ENCODE data around the gene MTR.
A peak's percentile ranks its signal among the peaks of the same experiment; 100 is the strongest.

Gene MTR

GRCh38 chr1:236864211-236864610 is 69.1 kb downstream of the MTR start:
- no peak for DNase-seq (ENCODE audit: low read depth)

DNA sequence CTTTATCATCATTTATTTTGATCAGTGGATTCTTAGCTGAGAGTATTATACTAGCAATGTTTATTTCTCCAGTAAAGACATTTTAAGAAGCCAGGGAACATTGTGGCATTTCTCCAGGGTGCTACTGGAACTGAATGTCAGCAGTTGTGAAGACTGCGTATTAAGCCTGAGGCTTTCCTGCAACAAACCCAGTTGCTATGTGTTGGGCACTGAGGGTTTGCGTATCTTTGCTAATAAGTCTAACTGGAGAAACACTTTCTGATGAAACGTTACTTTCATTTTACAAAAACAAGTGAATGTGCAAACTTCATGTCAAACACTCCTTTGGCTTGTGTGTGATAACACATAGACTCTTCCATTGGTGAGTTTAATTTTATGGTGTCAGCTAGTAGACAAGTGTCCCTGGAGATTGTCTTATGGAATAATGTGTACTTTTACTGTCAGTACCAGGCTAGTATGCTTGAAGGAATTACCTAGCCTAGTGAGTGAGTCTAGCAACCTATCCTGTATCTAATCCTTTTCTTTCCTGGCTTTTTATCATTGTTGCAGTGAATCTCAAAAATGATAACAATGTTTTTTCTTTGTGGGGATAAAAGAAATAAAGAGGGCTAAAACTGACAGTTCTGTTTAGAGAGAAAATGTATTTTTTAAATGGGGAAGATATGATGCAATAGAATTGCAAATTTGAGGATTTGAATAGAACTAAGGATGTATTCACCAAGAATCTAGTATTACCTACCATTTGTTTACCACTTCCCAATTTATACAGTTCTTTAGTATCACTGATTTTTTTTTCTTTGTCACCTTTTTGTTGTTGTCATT is 70.1 kb downstream of the MTR start:
- no peak for DNase-seq (ENCODE audit: low read depth)

- DNase-seq (ENCODE audit: low read depth): no peak
These were observed 70.7 kb downstream of the MTR start for GRCh38 chr1:236865818-236866155.

DNA sequence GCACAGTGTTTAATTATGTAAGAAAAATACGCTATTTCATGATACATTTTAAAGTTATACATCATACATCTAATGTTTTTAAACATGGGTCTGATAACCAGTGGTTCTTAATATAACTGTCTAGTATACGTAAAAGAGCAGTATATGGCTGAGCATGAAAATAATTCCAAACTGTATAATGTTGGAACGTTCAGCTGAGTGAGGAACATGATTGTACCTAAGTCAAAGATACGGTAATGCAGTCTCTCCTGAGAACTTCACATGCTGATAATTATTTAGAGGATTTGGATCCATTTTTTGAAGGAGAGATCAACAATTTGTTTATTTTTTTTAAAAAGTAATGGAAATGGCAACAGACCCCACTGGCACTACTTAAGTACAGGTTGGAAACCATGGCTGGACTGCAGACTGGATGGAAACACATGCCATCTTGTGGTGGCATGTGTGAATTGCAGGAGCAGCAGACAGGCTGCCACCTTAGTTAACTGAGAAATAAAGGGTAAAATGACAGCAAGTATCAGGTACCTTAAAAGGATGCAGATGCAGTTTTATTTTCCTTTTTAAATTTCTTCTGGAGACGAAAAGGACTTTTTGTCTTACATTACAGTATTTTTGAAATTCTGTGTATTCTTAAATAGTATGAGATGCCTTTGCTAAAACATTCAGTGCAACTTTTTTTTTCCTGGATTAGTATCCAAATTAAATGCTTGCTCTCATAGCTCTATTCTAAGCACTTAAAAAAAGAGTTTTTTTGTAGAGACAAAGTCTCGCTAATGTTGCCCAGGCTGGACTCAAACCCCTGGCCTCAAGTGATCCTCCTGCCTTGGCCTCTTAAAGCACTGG is 73.8 kb downstream of the MTR start:
- peak; percentile 14 for DNase-seq (ENCODE audit: low read depth)

DNA sequence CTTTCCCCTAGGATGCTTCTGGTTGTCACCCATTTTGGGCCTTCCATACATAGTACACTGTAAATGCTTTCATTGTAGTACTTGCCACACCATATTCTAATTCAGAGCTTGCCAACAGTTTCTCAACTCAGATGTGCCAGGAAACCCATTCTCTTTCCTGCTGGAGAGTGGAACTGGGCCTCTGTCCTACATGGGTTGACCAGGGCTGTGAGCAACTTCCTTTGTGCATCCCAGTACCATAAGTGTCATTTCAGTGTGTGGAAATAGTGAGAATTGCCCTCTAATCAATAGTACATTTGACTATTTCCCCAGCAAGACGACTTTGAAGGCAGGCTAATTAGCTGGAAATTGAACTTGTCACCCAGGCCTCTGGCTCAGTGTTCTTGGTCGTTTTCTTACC is 74.8 kb downstream of the MTR start:
- no peak for DNase-seq (ENCODE audit: low read depth)

DNA sequence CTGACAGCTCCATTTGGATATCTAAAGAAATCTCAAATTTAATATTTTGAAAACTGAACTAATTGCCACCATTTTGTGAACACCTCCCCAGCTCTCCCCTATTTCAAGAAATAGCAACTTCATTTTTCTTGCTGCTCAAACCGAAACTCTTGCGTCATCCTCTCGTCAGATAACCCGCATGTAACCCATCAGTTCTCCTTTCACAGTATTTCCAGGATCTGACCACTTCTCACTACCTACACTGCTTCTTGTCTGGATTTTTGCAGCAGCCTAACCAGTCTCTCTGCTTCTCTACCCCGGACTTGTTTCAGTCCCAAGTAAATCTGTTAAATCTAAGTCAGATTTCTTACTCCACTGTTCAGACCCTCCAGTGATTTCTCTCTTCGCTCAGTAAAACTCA is 75.6 kb downstream of the MTR start:
- DNase-seq (ENCODE audit: low read depth): no peak

DNA sequence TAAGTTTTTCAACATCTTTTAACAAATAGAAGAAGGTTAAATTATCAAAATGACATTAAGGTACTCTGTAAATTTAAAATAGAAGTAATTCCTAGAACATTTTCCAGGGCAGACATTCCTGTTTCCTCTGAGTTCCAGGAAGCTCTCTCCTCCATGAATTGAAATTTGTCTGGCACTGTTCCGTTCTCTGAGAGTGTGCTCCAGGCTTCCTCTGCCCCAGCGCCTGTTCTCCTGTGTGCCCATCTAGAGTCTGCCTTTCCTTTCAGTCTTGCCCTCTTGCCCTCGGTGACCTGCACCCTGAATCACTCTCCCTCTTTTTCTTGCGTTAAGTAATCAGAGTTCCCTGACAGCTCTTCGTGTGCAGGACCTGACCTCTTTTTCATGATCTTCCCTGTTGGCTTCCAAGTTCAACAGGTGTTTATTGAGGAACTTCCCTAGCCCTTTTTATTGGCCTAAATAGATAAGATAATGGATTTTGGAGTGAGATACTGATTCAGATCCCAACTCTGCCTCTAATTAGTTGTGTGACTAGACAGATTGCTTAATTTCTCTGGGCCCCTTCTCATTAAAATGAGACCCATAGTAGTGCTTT is 77.1 kb downstream of the MTR start:
- DNase-seq (ENCODE audit: low read depth): no peak

DNA sequence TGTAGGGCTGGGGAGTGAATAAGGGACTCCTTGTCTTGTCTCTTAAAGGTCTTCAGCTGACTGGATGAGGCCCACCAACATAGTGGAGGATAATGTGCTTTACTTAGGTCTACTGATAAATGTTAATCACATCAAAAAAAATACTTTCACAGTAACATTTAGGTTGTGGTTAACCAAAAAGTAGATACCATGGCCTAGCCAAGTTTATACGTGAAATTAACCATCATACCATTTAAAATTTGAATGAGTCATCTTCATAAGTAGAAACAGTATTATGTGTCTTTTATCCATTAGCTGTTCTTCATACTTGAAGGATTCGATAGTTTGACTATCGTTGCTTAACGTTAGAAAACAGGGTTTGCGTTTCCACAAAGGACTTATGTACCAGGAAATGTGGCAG is 80.9 kb downstream of the MTR start:
- DNase-seq (ENCODE audit: low read depth): no peak

- DNase-seq (ENCODE audit: low read depth): no peak
These were observed 82.6 kb downstream of the MTR start for GRCh38 chr1:236877661-236878060.

GRCh38 chr1:236880209-236880608 is 85.1 kb downstream of the MTR start:
- DNase-seq (ENCODE audit: low read depth): no peak

- DNase-seq (ENCODE audit: low read depth): no peak
These were observed 87.6 kb downstream of the MTR start for GRCh38 chr1:236882678-236883077.

DNA sequence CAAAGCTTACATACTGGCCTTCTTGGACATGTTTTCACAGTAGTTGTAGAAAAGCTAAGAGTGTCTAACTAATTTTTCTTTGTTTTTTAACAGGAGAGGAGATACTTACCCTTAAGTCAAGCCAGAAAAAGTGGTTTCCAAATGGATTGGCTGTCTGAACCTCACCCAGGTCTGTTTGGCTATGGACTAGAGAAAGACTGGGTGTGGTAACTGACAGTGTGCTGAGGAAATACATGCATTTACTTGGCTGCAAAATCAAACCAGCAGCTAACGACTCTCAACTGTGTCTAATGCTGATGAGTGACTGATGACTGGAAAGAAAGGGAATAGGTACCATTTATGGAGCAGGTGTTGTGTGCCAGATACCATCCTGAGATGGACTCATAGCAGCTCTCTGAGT is 91.1 kb downstream of the MTR start:
- DNase-seq (ENCODE audit: low read depth): no peak

DNA sequence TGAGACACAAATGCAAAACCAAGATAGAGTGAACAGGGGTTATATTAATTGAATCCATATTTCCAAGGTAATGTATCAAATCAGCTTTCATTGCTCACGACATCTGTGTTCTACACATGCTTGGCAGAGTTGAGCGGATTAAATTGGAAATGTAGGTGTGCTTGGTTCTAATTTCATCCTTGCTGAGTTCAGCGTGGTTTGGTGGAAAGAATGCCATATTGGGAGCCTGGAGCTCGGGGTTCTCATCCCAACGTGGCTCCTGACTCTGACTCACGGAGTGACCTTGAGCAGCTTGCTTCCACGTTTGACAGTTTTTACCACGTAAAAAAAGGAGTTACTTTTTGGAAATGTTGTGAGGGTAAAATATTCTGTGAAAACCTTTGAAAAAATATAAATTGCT is 92.0 kb downstream of the MTR start:
- no peak for DNase-seq (ENCODE audit: low read depth)

DNA sequence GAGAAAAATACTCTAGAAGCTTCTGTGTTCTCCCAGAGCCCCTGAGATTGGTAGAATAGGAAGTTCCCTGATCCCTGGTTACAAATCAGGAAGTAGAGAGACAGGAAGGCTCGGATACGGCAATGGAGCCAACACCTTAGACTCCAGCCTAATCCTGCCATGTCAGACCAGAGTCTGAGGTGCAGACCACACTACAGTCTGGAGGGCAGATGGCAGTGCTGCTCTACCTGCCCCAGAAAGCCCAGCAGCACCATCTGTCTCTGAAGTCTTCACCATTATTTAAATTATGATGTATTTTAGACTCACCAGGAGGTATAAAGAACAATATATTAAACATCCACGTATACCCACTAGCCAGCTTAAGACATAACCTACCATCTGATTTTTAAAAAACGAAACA is 93.0 kb downstream of the MTR start:
- no peak for DNase-seq (ENCODE audit: low read depth)

GRCh38 chr1:236888903-236889302 is 93.8 kb downstream of the MTR start:
- no peak for DNase-seq (ENCODE audit: low read depth)

DNA sequence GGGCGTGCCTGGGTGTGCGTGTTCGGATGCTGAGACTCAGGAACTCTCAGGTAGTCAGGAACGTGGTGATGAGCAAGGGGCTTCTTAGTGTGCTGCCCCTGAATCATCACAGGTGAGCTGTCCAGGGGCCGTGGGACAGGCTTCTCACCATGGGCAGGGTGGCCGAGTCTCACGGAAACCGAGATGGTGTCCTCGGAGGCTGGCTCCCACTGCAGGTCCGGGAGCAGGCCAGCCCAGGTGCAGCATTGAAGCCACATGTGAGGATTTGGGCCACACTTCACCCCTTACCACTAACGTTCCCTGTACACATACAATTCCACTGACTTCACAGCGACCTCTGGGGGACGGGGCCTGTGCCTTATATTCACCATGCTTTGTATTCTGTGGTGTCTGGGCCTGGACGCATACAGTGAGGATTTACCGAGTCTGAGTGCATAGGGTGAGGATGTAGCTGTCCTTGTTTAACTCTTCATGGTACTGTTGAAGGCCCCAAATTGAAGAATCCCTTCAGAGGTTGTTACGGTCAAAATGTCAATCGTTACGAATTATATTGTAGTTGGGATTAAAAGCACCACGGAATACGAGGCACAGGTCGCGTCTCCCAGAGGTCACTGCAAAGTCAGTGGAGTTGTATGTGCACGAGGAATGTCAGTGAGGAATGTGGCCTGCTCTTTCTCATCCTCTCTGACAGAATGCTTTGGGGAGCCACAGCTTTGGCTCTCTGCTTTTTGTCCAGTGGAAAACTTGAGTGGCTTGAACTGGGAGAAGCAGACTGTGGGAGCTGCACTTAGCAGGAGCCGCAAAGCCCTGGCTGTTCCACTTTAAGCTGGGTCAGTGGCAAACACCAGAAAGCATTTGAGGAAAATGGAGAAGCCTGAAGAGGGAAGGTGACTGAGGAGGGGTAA is 95.3 kb downstream of the MTR start:
- no peak for DNase-seq (ENCODE audit: low read depth)

DNA sequence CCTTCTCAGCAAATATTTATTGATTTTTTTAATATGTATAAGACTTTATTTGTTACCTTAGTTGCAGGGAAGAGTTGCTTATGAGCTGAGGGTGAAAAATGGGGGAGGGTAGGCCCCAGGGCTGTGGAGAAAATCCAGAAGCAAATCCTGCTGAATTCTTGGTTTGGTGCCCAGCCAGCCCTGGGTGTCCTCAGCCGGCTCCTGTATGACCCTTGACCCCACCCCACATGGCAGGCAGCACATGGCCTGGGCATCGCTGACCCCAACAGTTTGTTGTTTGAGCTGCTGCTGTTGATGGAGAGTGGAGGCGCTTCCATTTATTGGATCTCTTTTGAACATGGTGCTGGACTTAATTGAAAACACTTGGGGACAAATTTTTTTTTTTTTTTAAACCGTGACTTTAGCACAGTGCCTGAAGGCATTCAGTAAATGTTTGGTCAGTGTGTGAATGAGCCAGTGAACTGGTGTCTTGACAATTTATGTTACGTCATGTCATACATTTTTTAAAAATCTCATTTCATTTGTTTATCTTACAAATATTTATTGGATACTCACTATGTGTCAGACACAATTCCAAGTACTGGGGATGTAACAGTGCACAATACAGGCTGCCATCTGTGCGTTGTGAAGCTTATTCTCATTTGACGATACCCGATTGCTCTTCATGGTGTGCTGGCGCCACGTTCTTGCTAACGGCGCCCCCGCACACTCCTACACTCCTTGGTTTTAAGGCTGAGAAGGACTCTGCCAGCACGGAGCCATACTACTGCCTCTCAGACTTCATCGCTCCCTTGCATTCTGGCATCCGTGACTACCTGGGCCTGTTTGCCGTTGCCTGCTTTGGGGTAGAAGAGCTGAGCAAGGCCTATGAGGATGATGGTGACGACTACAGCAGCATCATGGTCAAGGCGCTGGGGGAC is 98.8 kb downstream of the MTR start:
- no peak for DNase-seq (ENCODE audit: low read depth)

DNA sequence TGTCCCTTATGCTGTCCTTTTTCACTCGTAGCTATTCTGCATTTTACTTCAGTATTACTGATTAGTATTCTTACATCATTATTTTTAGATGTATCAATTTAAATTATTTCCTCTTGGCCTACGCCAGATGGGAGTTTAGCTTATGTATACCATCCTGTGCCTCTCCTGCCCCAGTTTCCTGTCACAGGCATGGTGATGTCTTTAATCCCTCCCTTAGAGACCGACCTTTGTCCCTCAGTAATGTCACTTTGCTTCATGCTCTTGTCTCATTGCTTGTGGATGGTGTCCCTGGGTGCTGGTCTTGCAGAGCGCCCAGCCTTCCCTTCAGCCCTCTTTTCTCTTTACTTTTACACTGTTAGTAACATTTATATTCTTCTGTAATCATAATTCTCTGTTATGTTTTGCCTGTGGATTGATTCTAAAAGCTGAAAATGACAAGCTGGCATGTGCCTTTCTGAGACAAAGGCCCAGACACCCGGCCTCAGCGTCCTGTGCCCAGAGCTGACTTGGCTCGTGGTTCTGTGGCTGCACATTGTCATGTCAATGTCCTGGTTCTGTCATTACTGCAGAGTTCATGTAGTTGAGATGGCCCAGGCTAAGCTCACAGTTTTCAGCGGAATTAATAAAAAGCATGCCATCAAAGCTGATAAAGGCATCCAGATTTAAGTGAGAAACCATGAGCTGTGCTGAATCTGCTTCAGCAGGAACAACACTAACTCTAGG is 100.7 kb downstream of the MTR start:
- no peak for DNase-seq (ENCODE audit: low read depth)

GRCh38 chr1:236896716-236897115 is 101.6 kb downstream of the MTR start:
- no peak for DNase-seq (ENCODE audit: low read depth)

Data from T follicular helper cell (primary cell).